ENCODE data around the gene SIL1. TPM values are rescaled to one million over a fixed set of nuclear protein-coding genes. Genes with fewer than 3 reads are reported as not detected.

The SIL1 gene
- total and polyA plus RNA-seq, 2 donors from 2014 or later: 48.6 to 91.7 TPM

- intact Hi-C loops (cut with DNase I): no loop called here
- H3K27ac ChIP-seq (ENCODE audit: low read depth in 2 of 2, low read length in 2 of 2): peak overlapping the region; percentile 82 to 91
- H3K36me3 ChIP-seq (ENCODE audit: control insufficient read depth in 2 of 3, insufficient read depth in 3 of 3, low read length in 3 of 3): peaks cover 0 to 6% (median 0%) of the 10 kb centered on the region in 3 donors
- TF ChIP-seq, protein P1, sequence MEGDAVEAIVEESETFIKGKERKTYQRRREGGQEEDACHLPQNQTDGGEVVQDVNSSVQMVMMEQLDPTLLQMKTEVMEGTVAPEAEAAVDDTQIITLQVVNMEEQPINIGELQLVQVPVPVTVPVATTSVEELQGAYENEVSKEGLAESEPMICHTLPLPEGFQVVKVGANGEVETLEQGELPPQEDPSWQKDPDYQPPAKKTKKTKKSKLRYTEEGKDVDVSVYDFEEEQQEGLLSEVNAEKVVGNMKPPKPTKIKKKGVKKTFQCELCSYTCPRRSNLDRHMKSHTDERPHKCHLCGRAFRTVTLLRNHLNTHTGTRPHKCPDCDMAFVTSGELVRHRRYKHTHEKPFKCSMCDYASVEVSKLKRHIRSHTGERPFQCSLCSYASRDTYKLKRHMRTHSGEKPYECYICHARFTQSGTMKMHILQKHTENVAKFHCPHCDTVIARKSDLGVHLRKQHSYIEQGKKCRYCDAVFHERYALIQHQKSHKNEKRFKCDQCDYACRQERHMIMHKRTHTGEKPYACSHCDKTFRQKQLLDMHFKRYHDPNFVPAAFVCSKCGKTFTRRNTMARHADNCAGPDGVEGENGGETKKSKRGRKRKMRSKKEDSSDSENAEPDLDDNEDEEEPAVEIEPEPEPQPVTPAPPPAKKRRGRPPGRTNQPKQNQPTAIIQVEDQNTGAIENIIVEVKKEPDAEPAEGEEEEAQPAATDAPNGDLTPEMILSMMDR (IDR thresholded peaks at IDR 0.05; ENCODE audit: borderline replicate concordance, extremely low read depth, insufficient read depth): no peak
- peak overlapping the region in 1 of 3 donors; percentile 31 for H3K4me3 ChIP-seq (ENCODE audit: low read length in 3 of 3)
- FAIRE-seq: no peak
- peak in 4 of 5 donors; percentile 46 to 80 (median 60) for DNase-seq
- no peaks in the 10 kb centered on the region for H3K27me3 ChIP-seq (ENCODE audit: control insufficient read depth, insufficient read depth, low read length)
- H3K9ac ChIP-seq (ENCODE audit: low read length in 3 of 3): peak overlapping the region in 1 of 3 donors; percentile 42
- H3K4me1 ChIP-seq (ENCODE audit: control insufficient read depth in 2 of 3, insufficient read depth in 2 of 3, low read depth in 1 of 3, low read length in 3 of 3): peaks cover 7 to 18% (median 12%) of the 10 kb centered on the region in 3 donors
- H3K9me3 ChIP-seq (ENCODE audit: control insufficient read depth in 2 of 3, insufficient read depth in 1 of 3, low read length in 3 of 3): no peaks in the 10 kb centered on the region
Observed at GRCh38 chr5:139131465-139131864, 66.7 kb downstream of the SIL1 start.

- H3K4me3 ChIP-seq (ENCODE audit: low read length in 3 of 3): peak overlapping the region in 1 of 3 donors; percentile 31
- H3K27me3 ChIP-seq (ENCODE audit: control insufficient read depth, insufficient read depth, low read length): no peaks in the 10 kb centered on the region
- intact Hi-C loops (cut with DNase I): no loop called here
- H3K36me3 ChIP-seq (ENCODE audit: control insufficient read depth in 2 of 3, insufficient read depth in 3 of 3, low read length in 3 of 3): peaks cover 0 to 6% (median 0%) of the 10 kb centered on the region in 3 donors
- FAIRE-seq (no peak), DNase-seq (no peak)
- H3K9me3 ChIP-seq (ENCODE audit: control insufficient read depth in 2 of 3, insufficient read depth in 1 of 3, low read length in 3 of 3): no peaks in the 10 kb centered on the region
- TF ChIP-seq, protein P1 (IDR thresholded peaks at IDR 0.05; ENCODE audit: borderline replicate concordance, extremely low read depth, insufficient read depth): no peak
- H3K9ac ChIP-seq (ENCODE audit: low read length in 3 of 3): peak overlapping the region in 2 of 3 donors; percentile 13 to 42
- peak overlapping the region; percentile 82 to 91 for H3K27ac ChIP-seq (ENCODE audit: low read depth in 2 of 2, low read length in 2 of 2)
- H3K4me1 ChIP-seq (ENCODE audit: control insufficient read depth in 2 of 3, insufficient read depth in 2 of 3, low read depth in 1 of 3, low read length in 3 of 3): peaks cover 7 to 18% (median 12%) of the 10 kb centered on the region in 3 donors
Observed at GRCh38 chr5:139131062-139131461, 67.1 kb downstream of the SIL1 start.

DNA sequence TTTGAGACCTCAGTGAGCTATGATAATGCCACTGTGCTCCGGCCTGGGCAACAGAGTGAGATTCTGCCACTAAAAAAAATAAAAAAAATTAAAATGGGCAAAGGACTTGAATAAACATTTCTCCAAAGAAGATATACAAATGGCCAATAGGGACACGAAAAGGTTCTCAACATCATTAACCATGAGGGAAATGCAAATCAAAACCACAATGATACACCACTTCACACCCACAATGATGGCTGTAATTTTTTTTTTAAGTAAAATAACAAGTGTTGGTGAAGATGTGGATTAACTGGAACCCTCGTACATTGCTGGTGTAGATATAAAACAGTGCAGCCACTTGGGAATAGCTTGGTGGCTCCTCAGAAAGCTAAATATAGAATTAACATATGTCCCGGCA lies 68.0 kb downstream of the SIL1 start:
- Histone ChIP-seq H3K9ac (ENCODE audit: low read length in 3 of 3) (no peak overlapping the region), H3K27ac (ENCODE audit: low read depth in 2 of 2, low read length in 2 of 2) (no peak overlapping the region), H3K27me3 (ENCODE audit: control insufficient read depth, insufficient read depth, low read length) (no peaks in the 10 kb centered on the region), H3K9me3 (ENCODE audit: control insufficient read depth in 2 of 3, insufficient read depth in 1 of 3, low read length in 3 of 3) (no peaks in the 10 kb centered on the region), H3K4me1 (ENCODE audit: control insufficient read depth in 2 of 3, insufficient read depth in 2 of 3, low read depth in 1 of 3, low read length in 3 of 3) (peaks cover 7 to 18% (median 12%) of the 10 kb centered on the region in 3 donors), H3K36me3 (ENCODE audit: control insufficient read depth in 2 of 3, insufficient read depth in 3 of 3, low read length in 3 of 3) (peaks cover 0 to 6% (median 0%) of the 10 kb centered on the region in 3 donors), H3K4me3 (ENCODE audit: low read length in 3 of 3) (no peak overlapping the region)
- DNase-seq (no peak), FAIRE-seq (no peak)
- TF ChIP-seq, protein P1 (IDR thresholded peaks at IDR 0.05; ENCODE audit: borderline replicate concordance, extremely low read depth, insufficient read depth): no peak
- intact Hi-C loops (cut with DNase I): no loop called here

DNA sequence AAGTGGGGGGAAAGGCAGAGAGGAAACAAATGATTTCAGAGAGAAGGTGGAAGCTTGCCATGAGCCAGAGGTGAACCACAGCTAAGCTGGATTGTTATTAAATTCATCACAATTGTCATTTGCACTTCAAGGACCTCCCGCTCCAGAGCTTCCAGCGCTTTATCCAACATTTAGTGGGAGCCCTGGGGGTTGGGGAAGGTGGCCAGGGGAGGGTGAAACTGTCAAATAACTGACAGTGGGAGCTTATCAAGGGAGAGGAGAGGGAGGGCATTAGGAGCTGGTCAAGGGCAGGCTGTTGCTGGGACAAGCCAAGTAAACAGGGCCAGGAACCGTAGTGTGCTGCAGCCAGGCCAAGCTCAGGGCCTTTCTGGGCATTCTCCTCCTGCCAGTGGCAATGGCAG lies 71.5 kb downstream of the SIL1 start:
- no peak for FAIRE-seq
- intact Hi-C loops (cut with DNase I): no loop called here
- TF ChIP-seq, protein P1 (IDR thresholded peaks at IDR 0.05; ENCODE audit: borderline replicate concordance, extremely low read depth, insufficient read depth): no peak
- H3K9me3 ChIP-seq (ENCODE audit: control insufficient read depth in 2 of 3, insufficient read depth in 1 of 3, low read length in 3 of 3): no peaks in the 10 kb centered on the region
- H3K27ac ChIP-seq (ENCODE audit: low read depth in 2 of 2, low read length in 2 of 2): peak overlapping the region in 1 of 2 donors; percentile 23
- peaks cover 0 to 7% (median 4%) of the 10 kb centered on the region in 3 donors for H3K36me3 ChIP-seq (ENCODE audit: control insufficient read depth in 2 of 3, insufficient read depth in 3 of 3, low read length in 3 of 3)
- H3K27me3 ChIP-seq (ENCODE audit: control insufficient read depth, insufficient read depth, low read length): no peaks in the 10 kb centered on the region
- peaks cover 2 to 4% (median 3%) of the 10 kb centered on the region in 3 donors for H3K4me1 ChIP-seq (ENCODE audit: control insufficient read depth in 2 of 3, insufficient read depth in 2 of 3, low read depth in 1 of 3, low read length in 3 of 3)
- no peak overlapping the region for H3K9ac ChIP-seq (ENCODE audit: low read length in 3 of 3)
- no peak for DNase-seq
- H3K4me3 ChIP-seq (ENCODE audit: low read length in 3 of 3): no peak overlapping the region
